A549 (cell line): ENCODE data around the gene CCND2. TPM values are rescaled to one million over a fixed set of nuclear protein-coding genes. Genes with fewer than 3 reads are reported as not detected.

Experiments used
- ATAC-seq, 2 experiments: fragments of 200-7000 bp in 1 of 2; fragments of >200 bp in 1 of 2; cut with Nextera tagmentation in 1 of 2; cut with Tn5 transposase in 1 of 2; 3 replicates each; pipeline versions ENCODE4 v1.8.0 to v1.9.1; 2018 to 2020; ENCODE audit warnings: mild to moderate bottlenecking in 1 of 2, moderate library complexity in 1 of 2
- CTCF ChIA-PET: fragments of 300-600 bp; sonication (Branson Sonifier 250); formaldehyde crosslinking; extraction: SDS; loops from one replicate; lab custom pipeline; 2021; ENCODE audit warnings: antibody characterized with exemption, inconsistent platforms; lab: Yijun Ruan, JAX
- POLR2A ChIA-PET: fragments of 350-600 bp; formaldehyde crosslinking; extraction: SDS; loops from one replicate; lab custom pipeline; 2021; ENCODE audit warnings: antibody characterized with exemption, inconsistent platforms; lab: Yijun Ruan, JAX
- DNase-seq, 2 experiments: peaks; one replicate each; pipeline versions ENCODE4 v3.0.0 to v3.0.0-alpha.2; 2011 to 2016; ENCODE audit warnings: low read depth in 1 of 2, low spot score in 1 of 2
- FAIRE-seq: peaks from 2 replicates; lab custom pipeline; 2011; peaks lifted over from hg19 to GRCh38; lab: Jason Lieb, UNC
- H3K27ac ChIP-seq, 2 experiments: fragments of >200 bp; sonication (Bioruptor Twin); formaldehyde crosslinking; 3 replicates each; pipeline ENCODE4 v1.5.1; 2016 to 2017
- H3K4me1 ChIP-seq: fragments of >200 bp; sonication (Bioruptor Twin); formaldehyde crosslinking; 3 replicates; pipeline ENCODE4 v1.6.1; 2016
- H3K4me2 ChIP-seq: fragments of >200 bp; sonication (Bioruptor Twin); formaldehyde crosslinking; 3 replicates; pipeline ENCODE4 v1.6.1; 2016
- H3K4me3 ChIP-seq: fragments of >200 bp; sonication (Bioruptor Twin); formaldehyde crosslinking; 3 replicates; pipeline ENCODE4 v1.5.1; 2016
- H3K9me3 ChIP-seq: fragments of >200 bp; sonication (Bioruptor Twin); formaldehyde crosslinking; 3 replicates; pipeline ENCODE4 v1.6.1; 2016
- CBX2 ChIP-seq: fragments of 200-600 bp; sonication (generic); IDR thresholded peaks from 2 replicates; pipeline ENCODE4 v1.6.1; 2016; ENCODE audit warnings: low read depth, mild to moderate bottlenecking, borderline replicate concordance
- CHD2 ChIP-seq: fragments of 150-350 bp; IDR thresholded peaks from 2 replicates; pipeline ENCODE4 v1.6.1; 2014; ENCODE audit warnings: low read length; ENCODE audit not compliant: partially characterized antibody
- CHD4 ChIP-seq: fragments of 200-600 bp; sonication (generic); IDR thresholded peaks from 2 replicates; pipeline ENCODE4 v1.6.1; 2016; ENCODE audit warnings: antibody characterized with exemption, mild to moderate bottlenecking, borderline replicate concordance
- HOXA7 ChIP-seq: fragments of 250-450 bp; sonication (Bioruptor Pico); IDR thresholded peaks from 2 replicates; pipeline ENCODE4 v1.5.0; 2020; ENCODE audit warnings: mild to moderate bottlenecking, moderate library complexity
- JUNB ChIP-seq: fragments of >200 bp; sonication (Bioruptor Twin); formaldehyde crosslinking; IDR thresholded peaks from 2 replicates; pipeline ENCODE4 v1.6.1; 2016
- KDM5A ChIP-seq: fragments of 200-600 bp; sonication (generic); IDR thresholded peaks from 2 replicates; pipeline ENCODE4 v1.6.1; 2016; ENCODE audit warnings: antibody characterized with exemption, mild to moderate bottlenecking
- MAFK ChIP-seq: fragments of 450-650 bp; IDR thresholded peaks from 2 replicates; pipeline ENCODE4 v1.6.1; 2014; ENCODE audit not compliant: partially characterized antibody
- MAZ ChIP-seq: fragments of 150-350 bp; IDR thresholded peaks from 2 replicates; pipeline ENCODE4 v1.6.1; 2014; ENCODE audit warnings: antibody characterized with exemption, low read depth, low read length, borderline replicate concordance
- NPAS2 ChIP-seq: fragments of 250-450 bp; sonication (Bioruptor Pico); IDR thresholded peaks from 2 replicates; pipeline ENCODE4 v1.8.0; 2022; ENCODE audit warnings: mild to moderate bottlenecking, moderate library complexity, borderline replicate concordance
- POLR2AphosphoS2 ChIP-seq: conservative IDR thresholded peaks from 2 replicates; pipeline ENCODE4 v1.6.1; 2012; ENCODE audit warnings: low read length, improper control_type of control experiment, inconsistent platforms
- RAD21 ChIP-seq, 2 experiments: fragments of >200 bp in 1 of 2; sonication (Bioruptor Twin) in 1 of 2; formaldehyde crosslinking in 1 of 2; IDR thresholded peaks in 1 of 2; conservative IDR thresholded peaks in 1 of 2; 2 replicates in 1 of 2; 3 replicates in 1 of 2; pipeline ENCODE4 v1.6.1; 2012 to 2018; ENCODE audit warnings: inconsistent platforms in 1 of 2
- RARB ChIP-seq: fragments of 250-450 bp; sonication (Bioruptor Pico); IDR thresholded peaks from 2 replicates; pipeline ENCODE4 v1.8.0; 2021; ENCODE audit warnings: mild to moderate bottlenecking, moderate library complexity
- RCOR1 ChIP-seq: fragments of 150-350 bp; IDR thresholded peaks from 2 replicates; pipeline ENCODE4 v1.6.1; 2014; ENCODE audit warnings: antibody characterized with exemption, low read length, low read depth
- RNF2 ChIP-seq: fragments of 200-600 bp; sonication (generic); IDR thresholded peaks from 2 replicates; pipeline ENCODE4 v1.6.1; 2016; ENCODE audit warnings: low read depth, mild to moderate bottlenecking, antibody characterized with exemption, moderate library complexity, borderline replicate concordance
- SMC3 ChIP-seq: fragments of >200 bp; sonication (Bioruptor Twin); formaldehyde crosslinking; IDR thresholded peaks from 3 replicates; pipeline ENCODE4 v1.6.1; 2018; ENCODE audit warnings: inconsistent platforms
- ZFP36 ChIP-seq: fragments of 450-650 bp; IDR thresholded peaks from 2 replicates; pipeline ENCODE4 v1.6.1; 2014; ENCODE audit warnings: borderline replicate concordance; ENCODE audit not compliant: partially characterized antibody
- WGBS: methylation state at CpG from one replicate; pipeline ENCODE4 v1.1.6; 2017; ENCODE audit errors: missing lambda C conversion rate; 5-methylcytosine and 5-hydroxymethylcytosine counted together
- polyA plus RNA-seq, 4 experiments: library from polyadenylated mRNA; depleted of rRNA in 3 of 4; stranded (reverse); fragments of >200 nt; fragmentation: RNase III in 1 of 4; extraction: RNeasy Plus Mini Kit Qiagen cat#74134 plus additional on column Dnase treatment in 1 of 4; gene quantifications; 2 replicates in 3 of 4; 3 replicates in 1 of 4; pipeline ENCODE4 v1.2.3, GENCODE V29; 2011 to 2017
- TF ChIP-seq, protein P1 (sequence below): fragments of >200 bp; sonication (Bioruptor Twin); formaldehyde crosslinking; IDR thresholded peaks from 2 replicates; pipeline ENCODE4 v1.6.1; 2016
- TF ChIP-seq, protein P2 (sequence below): fragments of 150-350 bp; IDR thresholded peaks from 2 replicates; pipeline ENCODE4 v1.6.1; 2014; ENCODE audit warnings: low read depth, mild to moderate bottlenecking, low read length
- TF ChIP-seq, protein P3 (sequence below): fragments of >200 bp; sonication (Bioruptor Twin); formaldehyde crosslinking; IDR thresholded peaks from 3 replicates; pipeline ENCODE4 v1.5.1; 2016

The CCND2 gene
- polyA plus RNA-seq, 2 of the 4 experiments (the other 2 are of a cell fraction), result 0.18 TPM; not detected in 1

DNA sequence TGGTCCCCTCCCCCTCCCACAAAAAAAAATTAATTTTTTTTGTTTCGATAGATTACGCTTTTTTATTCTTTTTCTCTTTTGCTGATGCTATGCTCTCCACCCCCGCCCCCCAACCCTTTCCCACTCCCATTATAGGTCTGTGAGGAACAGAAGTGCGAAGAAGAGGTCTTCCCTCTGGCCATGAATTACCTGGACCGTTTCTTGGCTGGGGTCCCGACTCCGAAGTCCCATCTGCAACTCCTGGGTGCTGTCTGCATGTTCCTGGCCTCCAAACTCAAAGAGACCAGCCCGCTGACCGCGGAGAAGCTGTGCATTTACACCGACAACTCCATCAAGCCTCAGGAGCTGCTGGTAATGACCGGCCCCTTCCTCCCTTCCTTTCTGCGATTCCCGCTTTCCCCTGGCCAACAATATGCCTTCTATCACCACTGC lies 2.3 kb downstream of the CCND2 start:
- H3K9me3 ChIP-seq, result no peaks in the 10 kb centered on the region
- H3K4me2 ChIP-seq, result peak overlapping the region; percentile 78; the same call in 2 of the 3 replicates
- no peak for FAIRE-seq
- H3K27ac ChIP-seq, result no peak overlapping the region
- peaks cover 48% of the 10 kb centered on the region for H3K4me1 ChIP-seq
- CTCF ChIA-PET, result interaction anchor here (0.8 to 13.1 kb wide), 32 partner anchors 8 to 976 kb away, joined by 3 to 235 read pairs (median 6); no protein-coding TSS in a partner anchor
- no peak for DNase-seq
- 0 out of 3 replicates have a peak overlapping the region, but pooled peaks have one; percentile 46 for H3K4me3 ChIP-seq
- POLR2A ChIA-PET, result interaction anchor here (1.4 kb wide), 1 partner anchor 403 kb away, joined by 3 read pairs; the partner anchor contains the start of gene PARP11
- ATAC-seq, result no peak
- TF ChIP-seq RCOR1 (no peak), RNF2 (no peak), ZFP36 (no peak), NPAS2 (CRISPR knock-in tag) (no peak)
- TF ChIP-seq, protein P1, sequence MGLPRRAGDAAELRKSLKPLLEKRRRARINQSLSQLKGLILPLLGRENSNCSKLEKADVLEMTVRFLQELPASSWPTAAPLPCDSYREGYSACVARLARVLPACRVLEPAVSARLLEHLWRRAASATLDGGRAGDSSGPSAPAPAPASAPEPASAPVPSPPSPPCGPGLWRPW, result no peak
- TF ChIP-seq, all 56 proteins: peak for 0
- WGBS, result 45% methylated on average over 14 of the region's 14 CpGs

DNA sequence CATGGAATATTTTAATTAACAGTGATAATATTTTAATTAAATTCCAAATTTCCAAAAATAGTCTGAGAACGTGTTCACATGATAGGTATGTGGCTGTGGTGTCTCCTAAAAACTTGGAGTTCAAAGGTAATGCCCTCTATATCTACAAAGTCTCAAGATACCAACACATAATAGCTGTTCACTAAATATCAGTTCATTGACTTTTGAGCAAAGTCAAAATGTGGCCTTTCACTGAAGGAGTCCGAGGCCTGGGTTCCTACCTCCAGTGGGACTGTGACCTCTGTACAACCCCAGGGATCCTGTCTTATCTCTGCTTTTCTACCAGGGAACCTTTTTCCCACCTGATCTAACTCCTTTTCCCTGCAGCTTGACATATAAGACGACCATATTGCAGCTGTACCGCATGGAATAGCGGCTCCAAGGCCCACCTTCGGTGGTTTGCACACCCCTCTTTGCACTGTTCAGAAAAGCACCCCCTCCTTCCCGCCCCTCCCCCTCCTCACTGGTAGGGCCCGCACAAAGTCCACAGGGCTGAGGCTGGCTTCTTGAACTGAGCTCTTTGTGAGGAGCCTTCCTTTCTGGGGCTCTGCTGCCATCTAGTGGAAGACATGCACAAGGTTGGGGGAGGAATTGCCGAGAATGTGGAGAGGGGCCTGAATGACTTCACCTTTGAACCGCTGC lies 3.1 kb downstream of the CCND2 start:
- WGBS, result 2% methylated on average over 10 of the region's 10 CpGs
- POLR2A ChIA-PET, result interaction anchor here (0.6 to 1.4 kb wide), 3 partner anchors 44 to 403 kb away, joined by 3 to 6 read pairs (median 3); partner anchors contain the start of gene PARP11
- no peak for TF ChIP-seq JUNB
- no peak for TF ChIP-seq CHD2
- TF ChIP-seq CHD4, result no peak
- TF ChIP-seq MAFK, result no peak
- no peak for TF ChIP-seq HOXA7 (CRISPR knock-in tag)
- TF ChIP-seq RAD21 (conservative IDR thresholded peaks at IDR 0.05 in 1 of 2, IDR thresholded peaks at IDR 0.05 in 1 of 2), result peak; percentile 90 to 96
- TF ChIP-seq RARB, result no peak
- no peak for TF ChIP-seq KDM5A
- TF ChIP-seq, protein P2, sequence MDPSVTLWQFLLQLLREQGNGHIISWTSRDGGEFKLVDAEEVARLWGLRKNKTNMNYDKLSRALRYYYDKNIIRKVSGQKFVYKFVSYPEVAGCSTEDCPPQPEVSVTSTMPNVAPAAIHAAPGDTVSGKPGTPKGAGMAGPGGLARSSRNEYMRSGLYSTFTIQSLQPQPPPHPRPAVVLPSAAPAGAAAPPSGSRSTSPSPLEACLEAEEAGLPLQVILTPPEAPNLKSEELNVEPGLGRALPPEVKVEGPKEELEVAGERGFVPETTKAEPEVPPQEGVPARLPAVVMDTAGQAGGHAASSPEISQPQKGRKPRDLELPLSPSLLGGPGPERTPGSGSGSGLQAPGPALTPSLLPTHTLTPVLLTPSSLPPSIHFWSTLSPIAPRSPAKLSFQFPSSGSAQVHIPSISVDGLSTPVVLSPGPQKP, result no peak
- no peak for TF ChIP-seq MAZ
- TF ChIP-seq CBX2, result no peak
- TF ChIP-seq, protein P3, sequence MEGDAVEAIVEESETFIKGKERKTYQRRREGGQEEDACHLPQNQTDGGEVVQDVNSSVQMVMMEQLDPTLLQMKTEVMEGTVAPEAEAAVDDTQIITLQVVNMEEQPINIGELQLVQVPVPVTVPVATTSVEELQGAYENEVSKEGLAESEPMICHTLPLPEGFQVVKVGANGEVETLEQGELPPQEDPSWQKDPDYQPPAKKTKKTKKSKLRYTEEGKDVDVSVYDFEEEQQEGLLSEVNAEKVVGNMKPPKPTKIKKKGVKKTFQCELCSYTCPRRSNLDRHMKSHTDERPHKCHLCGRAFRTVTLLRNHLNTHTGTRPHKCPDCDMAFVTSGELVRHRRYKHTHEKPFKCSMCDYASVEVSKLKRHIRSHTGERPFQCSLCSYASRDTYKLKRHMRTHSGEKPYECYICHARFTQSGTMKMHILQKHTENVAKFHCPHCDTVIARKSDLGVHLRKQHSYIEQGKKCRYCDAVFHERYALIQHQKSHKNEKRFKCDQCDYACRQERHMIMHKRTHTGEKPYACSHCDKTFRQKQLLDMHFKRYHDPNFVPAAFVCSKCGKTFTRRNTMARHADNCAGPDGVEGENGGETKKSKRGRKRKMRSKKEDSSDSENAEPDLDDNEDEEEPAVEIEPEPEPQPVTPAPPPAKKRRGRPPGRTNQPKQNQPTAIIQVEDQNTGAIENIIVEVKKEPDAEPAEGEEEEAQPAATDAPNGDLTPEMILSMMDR, result peak; percentile 88
- peak; percentile 76 for TF ChIP-seq SMC3
- no peak for TF ChIP-seq RCOR1
- no peak for TF ChIP-seq POLR2AphosphoS2
- TF ChIP-seq, all 56 proteins: peak for 3
- DNase-seq (peak; percentile 76 to 84), FAIRE-seq (peak; percentile 39), ATAC-seq (peak; percentile 58 to 84)
- Histone ChIP-seq H3K27ac (no peak overlapping the region), H3K4me1 (peaks cover 40% of the 10 kb centered on the region), H3K9me3 (no peaks in the 10 kb centered on the region), H3K4me2 (0 out of 3 replicates have a peak overlapping the region, but pooled peaks have one; percentile 15), H3K4me3 (no peak overlapping the region)
- CTCF ChIA-PET, result interaction anchor here (0.6 to 13.1 kb wide), 73 partner anchors 8 to 1140 kb away, joined by 3 to 235 read pairs (median 5); no protein-coding TSS in a partner anchor
